SH-SY5Y (cell line): ENCODE data around the gene MLLT1.

Experiments used
- GATA2 ChIP-seq: IDR thresholded peaks from 2 replicates; pipeline ENCODE4 v1.6.1; 2011; ENCODE audit warnings: mild to moderate bottlenecking, low read depth, low read length
- GATA3 ChIP-seq: IDR thresholded peaks from 2 replicates; pipeline ENCODE4 v1.6.1; 2011; ENCODE audit warnings: low read depth, mild to moderate bottlenecking, low read length, moderate library complexity

Gene MLLT1

DNA sequence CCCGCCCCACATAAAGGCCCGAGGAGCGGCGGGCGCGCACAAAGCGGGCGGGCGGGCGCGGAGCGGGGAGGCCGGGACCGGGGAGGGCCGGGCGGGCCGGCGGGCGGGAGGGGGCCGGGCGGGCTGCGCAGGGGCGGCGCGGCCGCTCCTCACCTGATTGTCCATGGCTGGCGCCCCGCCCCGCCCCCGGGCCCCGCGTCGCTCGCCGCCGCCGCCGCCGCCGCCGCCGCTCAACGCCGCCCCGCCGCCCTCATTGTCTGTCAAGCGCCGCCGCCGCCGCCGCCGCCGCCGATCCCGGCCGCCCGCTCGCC, 200 bp downstream of the MLLT1 start:
- TF ChIP-seq GATA3 (no peak), GATA2 (no peak)

DNA sequence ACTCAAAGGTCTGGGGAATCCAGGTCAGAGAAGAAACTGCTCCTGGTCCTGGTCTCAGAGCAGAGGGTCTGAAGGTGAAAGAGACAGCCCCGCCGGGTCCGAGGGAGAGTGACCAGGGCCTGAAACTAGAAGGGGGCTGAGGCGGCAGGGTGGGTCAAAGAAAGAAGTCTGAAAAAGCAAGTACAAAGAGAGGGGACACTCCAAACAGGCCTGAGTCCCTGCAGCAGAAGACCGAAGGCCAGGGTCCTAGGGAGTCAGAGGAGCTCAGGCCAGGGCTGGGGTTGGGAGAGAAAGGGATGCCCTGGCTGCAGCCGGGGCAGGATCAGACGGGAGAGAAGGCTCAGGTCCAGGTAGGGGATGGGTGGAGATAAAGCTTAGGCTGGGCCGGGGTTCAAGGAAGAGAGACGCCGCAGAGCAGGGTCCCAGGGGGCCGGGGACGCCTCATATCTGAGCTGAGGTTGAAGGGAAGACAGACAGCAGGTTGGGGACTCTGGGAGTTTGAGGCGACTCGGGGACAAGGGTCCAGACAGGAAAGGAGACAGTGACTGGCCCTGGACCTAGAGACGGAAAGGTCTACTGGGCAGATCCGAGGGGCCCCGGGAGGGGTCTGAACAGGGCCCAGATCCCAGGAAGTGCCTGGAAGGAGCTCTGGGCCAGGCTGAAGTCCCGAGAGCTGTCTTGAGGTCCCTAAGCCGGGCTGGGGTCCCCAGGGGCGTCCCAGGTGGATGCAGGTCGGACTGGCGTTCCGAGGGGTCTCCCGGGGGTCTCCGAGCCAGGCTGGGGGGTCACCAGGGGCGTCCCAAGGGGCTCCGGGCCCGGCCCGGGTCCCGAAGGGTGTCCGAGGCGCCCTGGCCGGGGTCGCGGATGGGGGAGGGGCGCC, 795 bp downstream of the MLLT1 start:
- TF ChIP-seq GATA3 (no peak), GATA2 (no peak)

DNA sequence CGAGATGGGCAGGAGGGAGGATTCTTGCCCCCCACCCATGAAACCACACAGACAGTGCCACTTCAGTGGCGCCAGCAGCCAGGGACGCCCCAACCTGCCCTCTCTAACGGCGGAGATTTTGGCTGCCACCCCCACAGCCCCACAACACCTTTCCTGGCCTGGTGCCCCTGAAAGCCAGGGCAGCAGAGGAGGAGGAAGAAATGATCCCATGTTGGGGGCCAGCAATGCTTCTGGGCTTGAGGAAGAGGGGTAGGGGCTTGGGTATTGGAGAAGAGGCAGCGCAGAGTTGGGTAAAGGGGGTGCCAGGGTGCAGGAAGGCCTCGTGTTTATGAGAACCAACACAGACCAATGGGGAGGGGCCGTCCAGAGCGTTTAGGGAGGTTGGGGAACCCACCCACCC, 1.7 kb downstream of the MLLT1 start:
- TF ChIP-seq GATA3 (no peak), GATA2 (no peak)

DNA sequence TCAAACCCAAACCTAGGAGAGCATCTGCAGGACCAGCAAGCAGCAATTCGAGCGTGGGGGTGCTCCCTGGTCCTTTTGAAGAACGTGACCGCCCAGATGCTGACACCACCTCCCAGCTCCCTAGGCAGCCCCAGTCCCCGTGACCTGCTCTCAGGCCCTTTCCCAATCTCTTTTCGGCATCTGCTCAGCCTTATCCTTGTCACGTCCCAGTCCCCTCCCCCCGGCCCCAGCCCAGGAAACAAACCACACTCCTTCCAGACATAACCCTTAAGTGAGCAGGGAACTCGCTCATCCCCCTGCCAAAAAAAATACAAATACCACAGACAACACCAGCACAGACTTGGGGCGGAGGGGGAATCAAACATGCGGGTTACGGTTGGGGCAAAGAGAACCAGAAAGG, 3.3 kb downstream of the MLLT1 start:
- no peak for TF ChIP-seq GATA3
- TF ChIP-seq GATA2: no peak

DNA sequence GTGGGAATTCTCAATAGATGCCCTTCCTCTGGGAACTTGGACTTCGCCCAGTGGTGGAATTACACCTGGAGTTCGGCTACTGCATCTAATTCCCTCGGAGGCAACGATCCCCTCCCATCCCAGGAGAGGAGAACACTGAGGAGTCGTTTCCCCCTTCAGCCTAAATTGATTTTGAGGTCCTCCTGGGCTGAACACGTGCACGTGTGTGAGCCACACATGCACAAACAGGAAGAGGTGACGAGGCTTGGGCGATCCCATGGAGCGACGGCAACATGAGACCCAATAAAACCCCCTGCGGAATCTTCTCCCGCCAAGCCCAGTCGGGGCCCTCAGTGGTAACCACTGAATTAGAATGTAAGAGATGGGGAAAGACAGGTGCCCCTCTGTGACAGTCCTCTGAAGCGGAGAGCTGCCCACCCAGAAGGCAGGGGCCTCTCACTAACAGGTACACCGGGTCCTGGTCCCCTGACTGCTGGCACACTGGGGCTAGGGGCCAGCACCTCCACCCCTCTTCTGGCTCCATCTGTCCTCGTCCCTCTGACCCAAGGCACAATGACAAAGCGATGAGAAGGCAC, 4.5 kb downstream of the MLLT1 start:
- TF ChIP-seq GATA2 (no peak), GATA3 (no peak)

DNA sequence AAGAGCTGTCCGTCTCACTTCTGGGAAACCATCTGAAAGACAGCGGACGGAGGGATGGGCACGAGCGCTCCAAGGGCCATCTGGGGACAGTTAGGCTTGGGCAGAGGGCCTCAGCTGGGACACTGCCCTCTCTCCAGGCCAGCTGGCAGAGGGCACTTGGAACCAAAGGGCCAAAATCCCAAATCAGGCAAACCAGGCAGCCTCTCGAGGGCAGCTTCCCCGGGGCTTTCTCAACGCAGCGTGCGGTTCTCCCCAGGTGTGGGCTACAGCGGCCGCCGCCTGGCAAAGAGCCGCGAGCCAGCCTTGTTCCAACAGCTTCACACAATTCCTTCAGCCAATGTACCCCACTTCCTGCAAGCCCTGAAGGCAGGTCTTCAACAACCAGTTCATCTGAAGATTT, 5.0 kb downstream of the MLLT1 start:
- TF ChIP-seq GATA2: no peak
- TF ChIP-seq GATA3: no peak

DNA sequence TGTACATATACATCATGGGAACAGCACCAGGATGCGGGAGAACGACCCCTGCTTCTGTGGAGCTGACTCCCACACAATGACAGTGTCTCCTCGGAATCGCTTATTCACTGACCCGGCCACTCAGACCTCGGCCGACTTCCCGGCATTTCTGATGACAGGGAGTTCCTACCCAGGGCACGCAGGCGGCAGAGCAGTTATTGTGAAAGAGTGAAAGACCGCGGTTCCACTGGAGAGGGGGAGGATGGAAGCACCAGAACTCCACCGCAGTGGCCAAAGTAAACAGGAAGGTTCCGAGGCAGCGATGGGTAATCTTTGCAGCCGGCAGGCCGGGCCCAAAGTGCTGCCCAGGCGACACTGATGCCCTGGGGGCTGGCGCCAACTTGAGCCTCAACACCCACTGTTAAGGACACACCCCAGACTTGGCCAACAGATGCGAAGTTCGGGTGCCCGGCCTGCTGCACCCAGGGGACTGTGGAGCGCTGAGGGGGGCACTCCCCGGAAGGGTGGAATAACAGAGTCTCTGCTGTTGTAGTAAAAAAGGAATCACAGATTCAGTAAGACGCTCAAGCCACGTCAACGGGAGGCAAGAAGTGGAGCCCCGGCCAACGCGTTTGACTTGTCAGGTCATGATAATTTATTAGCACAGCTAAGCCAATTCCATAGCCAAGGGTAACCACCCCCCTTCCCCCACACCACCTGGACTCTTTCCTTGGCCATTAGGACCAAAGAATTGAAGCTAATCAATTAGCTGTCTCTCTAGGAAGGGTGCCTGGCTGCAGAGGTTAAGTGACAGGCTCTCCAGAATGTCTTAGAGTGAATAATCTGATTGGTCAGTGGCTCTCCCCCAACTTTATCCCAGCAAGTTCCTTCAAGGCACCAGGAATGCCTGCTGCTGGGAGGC, 5.8 kb downstream of the MLLT1 start:
- no peak for TF ChIP-seq GATA3
- TF ChIP-seq GATA2: no peak

DNA sequence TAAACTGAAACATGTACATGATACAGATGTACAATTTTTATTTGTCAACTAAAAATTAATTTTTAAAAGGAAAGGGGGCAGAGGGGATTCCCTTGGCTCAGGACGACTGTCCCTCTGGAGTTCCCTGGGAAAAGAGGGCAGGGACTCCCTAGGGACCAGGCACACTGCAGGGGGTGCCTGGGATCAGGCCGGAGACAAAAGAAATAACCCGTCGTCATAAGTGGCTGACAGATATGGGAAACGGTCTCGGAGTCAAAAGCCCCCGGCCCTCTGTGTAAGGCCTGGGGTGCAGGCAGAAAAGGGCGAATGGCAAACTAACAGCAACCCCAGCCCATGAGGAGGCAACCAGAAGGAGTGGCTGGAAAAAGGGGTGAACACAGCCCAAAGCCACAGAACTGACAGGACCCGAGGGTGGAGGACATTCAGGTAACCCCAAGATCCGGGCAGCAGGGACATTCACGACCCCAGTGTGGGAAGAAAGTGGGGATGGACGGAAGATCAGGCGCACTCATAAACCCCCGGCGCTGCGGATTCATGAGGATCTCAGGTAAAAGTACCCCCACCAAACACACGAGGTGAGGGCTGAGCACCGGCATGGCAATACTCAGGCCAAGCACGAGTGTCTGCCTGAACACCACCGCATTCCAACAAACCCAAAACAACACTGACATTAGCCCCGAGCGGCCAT, 6.7 kb downstream of the MLLT1 start:
- no peak for TF ChIP-seq GATA3
- no peak for TF ChIP-seq GATA2

DNA sequence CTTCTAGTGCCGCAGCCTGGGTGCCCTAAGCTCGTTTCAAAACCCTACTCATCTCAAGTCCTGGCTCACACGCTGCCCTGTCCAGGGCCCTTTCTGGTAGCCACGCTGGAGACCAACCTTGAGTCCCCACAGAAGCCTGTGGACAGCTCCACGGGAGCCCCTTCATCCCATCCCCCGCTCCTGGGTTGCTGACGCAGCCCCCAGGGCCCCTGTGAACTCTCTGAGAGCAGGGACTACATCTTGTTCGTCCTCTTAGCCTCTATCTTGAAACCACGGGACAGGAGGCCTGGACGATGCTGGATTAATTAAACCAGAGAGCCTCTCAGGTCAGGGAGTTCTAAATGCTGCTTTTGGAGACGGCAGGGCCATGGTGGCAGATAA, 7.4 kb downstream of the MLLT1 start:
- TF ChIP-seq GATA3: no peak
- TF ChIP-seq GATA2: no peak

DNA sequence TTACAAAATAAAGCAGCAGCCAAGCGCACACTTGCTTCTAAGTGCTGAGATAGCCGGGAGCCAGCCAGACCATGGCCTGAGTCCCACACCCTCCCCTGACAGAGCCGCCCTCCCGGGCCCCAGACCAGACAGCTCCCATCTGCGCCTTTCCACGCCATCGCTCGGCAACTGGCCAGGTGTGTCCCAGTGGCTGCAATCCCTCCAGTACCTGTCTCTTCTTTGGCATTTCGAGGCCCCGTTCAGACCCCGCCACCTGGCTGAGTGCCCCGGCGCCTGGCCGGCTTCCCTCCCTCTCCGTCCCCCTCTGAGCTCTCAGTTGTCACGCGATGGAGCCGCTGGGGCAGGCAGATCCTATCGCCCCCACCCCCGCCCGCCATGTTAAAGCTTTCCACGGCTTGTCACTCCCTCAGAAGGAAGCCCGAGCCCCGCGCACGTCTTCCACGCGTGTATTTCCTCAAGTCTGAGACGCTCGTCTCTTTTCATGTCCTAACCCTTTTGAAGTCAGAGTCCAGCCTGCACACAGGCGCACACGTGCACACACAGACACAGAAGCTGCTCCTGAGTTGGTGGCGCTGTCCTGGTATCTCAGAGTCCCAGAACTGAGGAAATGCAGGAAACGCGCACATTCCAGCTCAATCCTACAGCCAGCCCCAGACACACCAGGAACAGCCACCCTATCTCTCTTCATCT, 7.9 kb downstream of the MLLT1 start:
- TF ChIP-seq GATA2: peak; percentile 66; the same call in 1 of the 2 replicates
- TF ChIP-seq GATA3: no peak

DNA sequence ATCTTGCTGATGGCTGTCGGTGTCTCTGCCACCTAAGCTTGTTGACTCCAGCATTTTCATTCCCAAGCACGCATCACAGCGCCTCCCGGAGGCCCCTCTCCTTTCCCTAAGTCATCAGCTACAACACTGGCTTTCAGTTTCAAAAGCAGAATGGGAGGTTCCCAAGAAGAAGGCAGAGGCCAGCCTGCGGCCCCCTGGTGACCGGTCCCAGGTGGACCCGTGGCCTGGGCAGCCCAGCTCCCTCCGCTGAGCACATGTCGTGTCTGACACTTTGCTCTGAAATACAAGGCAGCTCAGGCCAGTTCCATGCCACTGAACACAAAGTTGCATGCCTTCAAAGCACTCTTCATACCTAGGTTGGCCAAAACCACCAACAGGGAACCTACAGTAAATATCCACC, 8.5 kb downstream of the MLLT1 start:
- TF ChIP-seq GATA2: no peak
- no peak for TF ChIP-seq GATA3

DNA sequence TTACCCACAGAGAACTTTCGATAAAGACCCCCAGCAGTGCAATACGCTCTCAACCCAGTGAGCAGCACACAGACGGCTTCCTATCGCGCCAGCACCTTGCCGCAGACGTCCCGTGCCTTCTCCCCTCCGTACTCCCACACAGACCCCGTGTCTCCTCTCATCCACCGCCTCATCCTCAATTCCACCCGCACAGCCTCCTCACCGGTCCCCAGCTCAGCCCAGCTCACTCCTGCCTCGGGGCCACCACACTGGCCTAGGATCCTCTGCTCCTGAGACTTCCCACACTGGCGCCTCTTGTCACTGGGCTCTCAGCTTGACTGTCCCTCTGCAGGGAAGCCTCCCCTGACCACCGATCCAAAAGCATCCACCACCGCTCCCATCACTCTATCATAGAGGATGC, 9.0 kb downstream of the MLLT1 start:
- TF ChIP-seq GATA2 (no peak), GATA3 (no peak)

DNA sequence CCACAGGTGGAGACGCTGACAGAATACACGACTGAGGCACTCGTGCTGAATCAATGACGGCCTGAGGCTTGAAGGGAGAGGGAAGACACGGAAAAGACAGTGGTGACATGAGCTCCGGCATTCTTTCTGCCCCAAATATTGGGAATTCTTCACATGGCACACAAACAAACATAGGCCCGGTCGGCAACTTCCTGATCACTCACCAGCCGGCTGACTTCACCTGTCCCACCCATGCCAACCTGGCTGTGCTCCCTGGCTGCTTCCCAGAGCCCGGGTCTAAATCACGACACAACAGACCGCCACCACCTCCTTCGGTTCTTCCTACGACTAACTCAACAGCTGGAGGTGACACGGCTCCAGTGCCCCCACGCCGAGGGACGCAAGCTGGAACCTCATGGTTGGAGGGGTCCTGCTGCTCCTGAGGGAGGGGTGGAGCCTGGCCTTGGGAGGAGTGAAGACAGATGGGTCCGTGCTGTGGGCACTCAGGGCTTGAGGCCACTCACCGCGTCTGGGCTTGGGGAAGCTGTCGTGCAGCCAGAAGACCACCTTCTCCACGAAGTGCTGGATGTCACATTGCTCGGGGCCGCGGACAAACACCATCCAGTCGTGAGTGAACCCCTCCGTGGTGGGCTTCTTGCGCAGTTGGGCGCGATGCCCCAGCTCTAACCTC, 9.6 kb downstream of the MLLT1 start:
- TF ChIP-seq GATA3 (no peak), GATA2 (no peak)
